ENCODE measurements around the gene EHD4.

The EHD4 gene

DNA sequence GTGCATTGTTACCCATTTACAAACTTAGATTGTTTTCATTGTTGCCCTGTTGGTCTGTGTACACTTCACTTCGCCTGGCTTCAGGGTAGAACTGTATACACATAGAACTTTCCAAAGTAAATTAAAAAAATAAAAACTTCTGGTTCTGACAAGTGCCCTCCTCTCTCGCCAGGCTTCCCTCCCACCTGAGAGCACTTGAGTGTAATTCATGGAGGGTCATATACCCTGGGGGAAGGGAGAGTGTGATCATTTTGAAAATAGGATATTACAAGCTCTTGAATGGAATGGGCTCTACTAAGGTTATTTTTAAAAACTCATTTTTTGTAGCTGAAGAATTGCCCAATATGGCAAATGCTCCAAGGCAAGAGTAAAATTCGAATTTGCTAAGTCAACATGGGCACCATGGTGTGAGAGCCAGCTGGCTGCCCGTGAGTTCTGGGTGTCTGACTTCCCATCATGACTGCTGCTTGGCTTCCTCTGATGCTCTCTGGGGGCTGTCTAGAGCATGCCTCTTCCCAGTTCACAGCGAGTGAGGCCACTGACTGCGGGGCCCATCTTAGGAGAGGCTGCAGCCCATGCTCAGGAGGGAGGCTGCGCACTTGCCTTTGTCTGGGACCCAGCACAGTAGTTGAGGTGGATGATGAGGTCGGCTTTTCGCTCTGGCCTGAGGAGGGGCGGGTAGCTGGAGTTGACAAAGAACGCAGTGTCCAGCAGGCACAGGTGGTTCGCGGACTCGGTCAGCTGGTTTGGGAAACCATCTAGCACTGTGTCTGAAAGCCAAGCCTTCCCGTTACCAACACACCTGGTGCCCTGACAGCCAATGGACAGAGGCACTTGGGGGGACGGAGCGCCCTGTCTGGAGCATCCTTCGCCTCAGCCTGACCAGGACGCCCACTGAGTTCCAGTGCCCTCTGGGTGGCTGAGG, 13.1 kb upstream of the EHD4 start:
- Histone ChIP-seq H3K4me3 (ENCODE audit: low read depth in 1 of 2, low read length in 1 of 2) (no peak overlapping the region), H3K27me3 (no peaks in the 10 kb centered on the region), H3K27ac (no peak overlapping the region), H3K36me3 (no peaks in the 10 kb centered on the region), H3K9me3 (no peaks in the 10 kb centered on the region), H3K4me1 (ENCODE audit: control insufficient read depth in 1 of 2, insufficient read depth in 1 of 2, low read depth in 1 of 2, low read length in 1 of 2) (no peaks in the 10 kb centered on the region)
- TF ChIP-seq, protein P1, sequence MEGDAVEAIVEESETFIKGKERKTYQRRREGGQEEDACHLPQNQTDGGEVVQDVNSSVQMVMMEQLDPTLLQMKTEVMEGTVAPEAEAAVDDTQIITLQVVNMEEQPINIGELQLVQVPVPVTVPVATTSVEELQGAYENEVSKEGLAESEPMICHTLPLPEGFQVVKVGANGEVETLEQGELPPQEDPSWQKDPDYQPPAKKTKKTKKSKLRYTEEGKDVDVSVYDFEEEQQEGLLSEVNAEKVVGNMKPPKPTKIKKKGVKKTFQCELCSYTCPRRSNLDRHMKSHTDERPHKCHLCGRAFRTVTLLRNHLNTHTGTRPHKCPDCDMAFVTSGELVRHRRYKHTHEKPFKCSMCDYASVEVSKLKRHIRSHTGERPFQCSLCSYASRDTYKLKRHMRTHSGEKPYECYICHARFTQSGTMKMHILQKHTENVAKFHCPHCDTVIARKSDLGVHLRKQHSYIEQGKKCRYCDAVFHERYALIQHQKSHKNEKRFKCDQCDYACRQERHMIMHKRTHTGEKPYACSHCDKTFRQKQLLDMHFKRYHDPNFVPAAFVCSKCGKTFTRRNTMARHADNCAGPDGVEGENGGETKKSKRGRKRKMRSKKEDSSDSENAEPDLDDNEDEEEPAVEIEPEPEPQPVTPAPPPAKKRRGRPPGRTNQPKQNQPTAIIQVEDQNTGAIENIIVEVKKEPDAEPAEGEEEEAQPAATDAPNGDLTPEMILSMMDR (IDR thresholded peaks at IDR 0.05), result no peak

- TF ChIP-seq, protein P1 (IDR thresholded peaks at IDR 0.05), result no peak
- Histone ChIP-seq H3K27ac (no peak overlapping the region), H3K4me3 (ENCODE audit: low read depth in 1 of 2, low read length in 1 of 2) (no peak overlapping the region), H3K4me1 (ENCODE audit: control insufficient read depth in 1 of 2, insufficient read depth in 1 of 2, low read depth in 1 of 2, low read length in 1 of 2) (no peaks in the 10 kb centered on the region), H3K27me3 (no peaks in the 10 kb centered on the region), H3K36me3 (no peaks in the 10 kb centered on the region), H3K9me3 (no peaks in the 10 kb centered on the region)
These were observed 12.3 kb upstream of the EHD4 start for GRCh38 chr15:41984622-41985021.

DNA sequence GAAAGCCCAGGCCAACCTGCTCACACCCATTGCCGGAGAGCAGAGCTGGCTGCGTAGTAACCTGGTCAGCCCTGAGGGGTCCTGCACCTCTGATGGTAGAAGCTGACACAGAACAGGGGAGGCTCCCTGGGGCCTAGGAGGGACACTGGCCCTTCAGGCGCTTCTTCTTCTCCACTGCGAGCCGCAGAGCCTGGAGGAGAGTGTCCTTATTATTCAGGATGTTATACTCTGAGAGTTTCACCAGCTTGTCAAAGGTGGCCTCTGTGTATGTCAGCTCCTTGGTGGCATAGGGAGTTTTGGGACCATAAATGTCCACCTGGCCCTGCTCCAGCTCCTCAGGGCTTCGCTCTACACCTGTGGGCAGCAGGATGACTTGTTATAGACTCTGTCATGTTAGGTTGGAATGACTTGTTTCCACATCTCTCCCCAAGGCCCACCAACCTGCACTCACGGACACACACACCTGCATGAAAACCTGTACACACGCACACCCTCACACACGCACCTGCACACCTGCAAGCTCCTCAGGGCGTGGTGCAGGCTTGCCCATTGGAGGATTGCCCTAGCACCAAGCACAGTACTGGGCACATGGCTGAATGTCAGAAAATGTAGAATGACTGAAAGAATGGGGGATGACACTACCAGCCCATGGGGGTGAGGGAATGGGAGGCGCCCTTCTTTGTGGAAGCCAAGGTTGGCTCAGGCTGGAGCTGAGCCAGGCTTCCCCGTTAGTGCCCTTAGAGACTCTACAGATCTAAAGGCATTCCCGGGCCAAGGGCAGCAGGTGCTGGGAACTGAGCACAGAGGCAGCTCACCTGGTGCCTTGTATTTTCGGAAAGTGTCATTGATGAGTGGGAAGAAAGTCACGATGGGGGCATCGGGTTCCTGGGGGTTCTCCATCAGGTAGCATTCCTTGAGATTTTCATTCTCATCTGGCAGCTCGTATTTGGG, 11.5 kb upstream of the EHD4 start:
- no peak overlapping the region for H3K27ac ChIP-seq
- no peaks in the 10 kb centered on the region for H3K9me3 ChIP-seq
- TF ChIP-seq, protein P1 (IDR thresholded peaks at IDR 0.05), result no peak
- H3K4me3 ChIP-seq (ENCODE audit: low read depth in 1 of 2, low read length in 1 of 2), result no peak overlapping the region
- H3K4me1 ChIP-seq (ENCODE audit: control insufficient read depth in 1 of 2, insufficient read depth in 1 of 2, low read depth in 1 of 2, low read length in 1 of 2), result no peaks in the 10 kb centered on the region
- no peaks in the 10 kb centered on the region for H3K36me3 ChIP-seq
- no peaks in the 10 kb centered on the region for H3K27me3 ChIP-seq

DNA sequence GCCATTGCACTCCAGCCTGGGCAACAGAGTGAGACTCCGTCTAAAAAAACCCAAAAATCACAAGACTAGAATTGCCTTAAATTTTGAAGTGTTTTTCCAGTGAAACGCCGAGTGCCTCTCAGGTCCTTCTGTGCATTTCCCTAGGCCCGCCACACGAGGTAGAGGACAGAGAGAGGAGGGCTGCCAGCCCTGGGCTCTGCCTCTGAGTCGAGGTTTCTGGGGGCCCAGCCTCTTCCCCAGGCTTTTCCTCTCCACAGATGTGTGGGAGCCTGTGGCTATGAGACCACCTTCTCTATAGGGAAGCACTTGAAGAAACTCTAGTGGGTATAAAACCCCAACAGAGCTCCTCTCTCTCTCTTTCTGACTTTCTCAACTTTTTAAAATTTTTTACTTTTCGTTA, 10.9 kb upstream of the EHD4 start:
- no peaks in the 10 kb centered on the region for H3K27me3 ChIP-seq

More for the DNA sequence above, 10.9 kb upstream of the EHD4 start:
- H3K4me1 ChIP-seq (ENCODE audit: control insufficient read depth in 1 of 2, insufficient read depth in 1 of 2, low read depth in 1 of 2, low read length in 1 of 2), result no peaks in the 10 kb centered on the region
- no peaks in the 10 kb centered on the region for H3K36me3 ChIP-seq
- TF ChIP-seq, protein P1 (IDR thresholded peaks at IDR 0.05), result no peak
- H3K4me3 ChIP-seq (ENCODE audit: low read depth in 1 of 2, low read length in 1 of 2), result no peak overlapping the region
- H3K27ac ChIP-seq, result no peak overlapping the region
- no peaks in the 10 kb centered on the region for H3K9me3 ChIP-seq

All from neutrophil (primary cell).